HepG2 (cell line): ENCODE results near the gene CD302. TPM values are rescaled to one million over a fixed set of nuclear protein-coding genes. Genes with fewer than 3 reads are reported as not detected.
"Not testable (repeated sequence)": the region's sequence is repeated elsewhere in the genome, so short reads cannot be mapped to it uniquely, and the experiment has no call there.

Experiments used
- ATAC-seq: fragments of 200-7000 bp; cut with Tn5 transposase; 3 replicates; pipeline ENCODE4 v1.9.1; 2020; ENCODE audit warnings: mild to moderate bottlenecking, moderate library complexity
- BruUV-seq: library from RNA; stranded (reverse); fragments of 400-500 nt; replicated peaks from 2 replicates; lab custom pipeline; 2021; lab: Mats Ljungman, UMichigan
- CTCF ChIA-PET: fragments of 300-600 bp; formaldehyde crosslinking; extraction: SDS; loops from one replicate; lab custom pipeline; 2021; ENCODE audit warnings: low total read pairs, inconsistent platforms, low intra/inter-chr PET ratio; lab: Yijun Ruan, JAX
- POLR2A ChIA-PET: fragments of 350-600 bp; sonication (Branson Sonifier 250); formaldehyde crosslinking; loops from one replicate; lab custom pipeline; 2020; ENCODE audit warnings: antibody characterized with exemption, inconsistent platforms; lab: Yijun Ruan, JAX
- DNase-seq: peaks from one replicate; pipeline ENCODE4 v3.0.0-alpha.2; 2015; ENCODE audit warnings: low spot score
- FAIRE-seq: peaks from 3 replicates; lab custom pipeline; 2011; peaks lifted over from hg19 to GRCh38; lab: Jason Lieb, UNC
- H2AFZ ChIP-seq: one replicate; pipeline ENCODE4 v1.6.1; 2011; ENCODE audit warnings: low read length, inconsistent platforms
- H3K27ac ChIP-seq: fragments of 300-600 bp; 3 replicates; pipeline ENCODE4 v1.8.0; 2011; ENCODE audit warnings: mixed run types, mild to moderate bottlenecking, mixed read lengths, low read length, inconsistent platforms; ENCODE audit not compliant: insufficient read depth; ENCODE audit errors: extremely low read length
- H3K27me3 ChIP-seq, 2 experiments: fragments of 200-600 bp in 1 of 2; 2 replicates in 1 of 2; 3 replicates in 1 of 2; pipeline versions ENCODE4 v1.6.0 to v1.8.0; 2011; ENCODE audit warnings: low read length in 2 of 2, mild to moderate bottlenecking in 2 of 2, moderate library complexity in 2 of 2, inconsistent platforms in 1 of 2; ENCODE audit not compliant: insufficient read depth in 2 of 2, control insufficient read depth in 1 of 2
- H3K36me3 ChIP-seq, 2 experiments: fragments of 200-600 bp in 1 of 2; replicated peaks in 1 of 2; 2 replicates in 1 of 2; 3 replicates in 1 of 2; pipeline versions ENCODE4 v1.5.1 to v1.8.0; 2011; ENCODE audit warnings: low read length in 2 of 2, inconsistent platforms in 1 of 2; ENCODE audit not compliant: insufficient read depth in 2 of 2, control insufficient read depth in 1 of 2
- H3K4me1 ChIP-seq: 2 replicates; pipeline ENCODE4 v1.5.1; 2012; ENCODE audit warnings: low read length, inconsistent platforms; ENCODE audit not compliant: insufficient read depth
- H3K4me2 ChIP-seq: 2 replicates; pipeline ENCODE4 v1.6.0; 2011; ENCODE audit warnings: low read depth, low read length, inconsistent platforms
- H3K4me3 ChIP-seq, 3 experiments: fragments of 200-600 bp in 1 of 3; sonication (generic), shearing (Covaris generic) in 1 of 3; replicated peaks in 1 of 3; 2 replicates each; pipeline ENCODE4 v1.5.1; 2011 to 2016; ENCODE audit warnings: low read length in 3 of 3, inconsistent platforms in 2 of 3, low read depth in 2 of 3, mild to moderate bottlenecking in 2 of 3, control low read depth in 1 of 3, mixed read lengths in 1 of 3; ENCODE audit not compliant: insufficient read depth in 1 of 3
- H3K79me2 ChIP-seq: one replicate; pipeline ENCODE4 v1.6.1; 2011; ENCODE audit warnings: low read length, inconsistent platforms; ENCODE audit not compliant: insufficient read depth
- H3K9ac ChIP-seq: 2 replicates; pipeline ENCODE4 v1.6.0; 2011; ENCODE audit warnings: mild to moderate bottlenecking, low read depth, low read length, inconsistent platforms; ENCODE audit not compliant: insufficient read depth
- H3K9me3 ChIP-seq: 2 replicates; pipeline ENCODE4 v1.5.1; 2012; ENCODE audit warnings: mild to moderate bottlenecking, low read length
- H4K20me1 ChIP-seq: 2 replicates; pipeline ENCODE4 v1.6.0; 2011; ENCODE audit warnings: inconsistent platforms, mild to moderate bottlenecking, low read length, moderate library complexity; ENCODE audit not compliant: insufficient read depth
- RBM22 ChIP-seq: fragments of 200-400 bp; formaldehyde crosslinking; optimal IDR thresholded peaks from 2 replicates; pipeline ENCODE3; 2017; ENCODE audit warnings: mild to moderate bottlenecking, low read length, moderate library complexity
- ZNF142 ChIP-seq: sonication (generic); formaldehyde crosslinking; IDR thresholded peaks from 2 replicates; pipeline ENCODE4 v1.4.0; 2020; ENCODE audit warnings: missing genetic modification reagents
- ZNF609 ChIP-seq: sonication (generic); formaldehyde crosslinking; IDR thresholded peaks from 2 replicates; pipeline ENCODE4 v1.4.0; 2020; ENCODE audit warnings: mild to moderate bottlenecking, missing genetic modification reagents, borderline replicate concordance
- WGBS: methylation state at CpG from one replicate; pipeline ENCODE4 v1.1.6; 2017; ENCODE audit warnings: low lambda C conversion rate; 5-methylcytosine and 5-hydroxymethylcytosine counted together
- in situ Hi-C: cut with HindIII; loops from 2 replicates; pipeline ENCODE4 v1.10.0; 2017; ENCODE audit warnings: low pct_unique_long_range_greater_than_20kb; ENCODE audit not compliant: extremely low pct_ligation_motif_present
- intact Hi-C: fragments of 100-400 bp; cut with micrococcal nuclease; formaldehyde crosslinking; loops from one replicate; pipeline ENCODE4 v1.10.0; 2022; ENCODE audit not compliant: unreplicated experiment
- polyA plus RNA-seq, 8 experiments: library from polyadenylated mRNA; depleted of rRNA in 3 of 8; stranded (reverse) in 7 of 8; unstranded in 1 of 8; fragments of >200 nt; fragmentation: Illumina TruSeq in 4 of 8; extraction: Trizol in 4 of 8; gene quantifications; 2 replicates each; pipeline versions ENCODE4 v1.2.1 to v1.2.3, GENCODE V29; 2011 to 2016; ENCODE audit warnings: low read depth in 4 of 8, missing spikeins in 1 of 8, mixed read lengths in 1 of 8; ENCODE audit not compliant: insufficient read depth in 1 of 8
- total RNA-seq, 5 experiments: library from RNA; depleted of rRNA; stranded (reverse); fragments of >200 nt; fragmentation: Illumina TruSeq; extraction: Trizol; gene quantifications; 2 replicates each; pipeline ENCODE4 v1.2.3, GENCODE V29; 2016; ENCODE audit warnings: low read depth in 1 of 5

Gene CD302
- total and polyA plus RNA-seq, 2 of the 13 experiments (the other 11 are each of a cell fraction or from before 2014, with no cell fraction given): 8.0 to 15.6 TPM

DNA sequence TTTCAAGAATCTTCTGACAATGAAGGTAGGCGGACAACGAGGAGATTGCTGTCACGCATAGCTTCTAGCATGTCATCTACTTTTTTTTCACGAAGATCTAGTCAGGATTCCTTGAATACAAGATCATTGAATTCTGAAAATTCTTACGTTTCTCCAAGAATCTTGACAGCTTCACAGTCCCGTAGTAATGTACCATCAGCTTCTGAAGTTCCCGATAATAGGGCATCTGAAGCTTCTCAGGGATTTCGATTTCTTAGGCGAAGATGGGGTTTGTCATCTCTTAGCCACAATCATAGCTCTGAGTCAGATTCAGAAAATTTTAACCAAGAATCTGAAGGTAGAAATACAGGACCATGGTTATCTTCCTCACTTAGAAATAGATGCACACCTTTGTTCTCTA, 49.9 kb downstream of the CD302 start:
- in situ Hi-C loops: no loop called here
- no peak overlapping the region for H3K9ac ChIP-seq
- H3K4me2 ChIP-seq: no peak overlapping the region
- ATAC-seq: no peak
- 89% methylated on average over 9 of the region's 9 CpGs for WGBS
- ChIA-PET CTCF (no interaction called here), POLR2A (no interaction called here)
- no peak for FAIRE-seq
- H3K27me3 ChIP-seq: no peaks in the 10 kb centered on the region
- DNase-seq: no peak
- peaks cover 11 to 82% of the 10 kb centered on the region in 2 experiments for H3K36me3 ChIP-seq
- no peak overlapping the region for H3K4me3 ChIP-seq
- TF ChIP-seq ZNF609 (CRISPR knock-in tag): no peak
- TF ChIP-seq RBM22: peak; percentile 55
- no peak for TF ChIP-seq ZNF142 (CRISPR knock-in tag)
- no peak overlapping the region for H3K27ac ChIP-seq
- H3K9me3 ChIP-seq: no peaks in the 10 kb centered on the region
- intact Hi-C loops: no loop called here
- H3K4me1 ChIP-seq: no peaks in the 10 kb centered on the region
- BruUV-seq: TSS peak; percentile 23
- H2AFZ ChIP-seq: no peak overlapping the region
- H3K79me2 ChIP-seq: peaks cover 6% of the 10 kb centered on the region
- no peaks in the 10 kb centered on the region; the same call in 1 of the 2 replicates for H4K20me1 ChIP-seq

GRCh38 chr2:159745237-159745636, 52.8 kb downstream of the CD302 start:
- H3K4me1 ChIP-seq, CTCF ChIA-PET, H4K20me1 ChIP-seq, intact Hi-C loops, DNase-seq, POLR2A ChIA-PET, BruUV-seq, H3K9me3 ChIP-seq, H3K27ac ChIP-seq, ATAC-seq, H2AFZ ChIP-seq, H3K4me2 ChIP-seq, H3K27me3 ChIP-seq, H3K4me3 ChIP-seq, H3K9ac ChIP-seq, in situ Hi-C loops, FAIRE-seq: not testable (repeated sequence)
- peaks cover 24% of the 10 kb centered on the region for H3K79me2 ChIP-seq
- H3K36me3 ChIP-seq: peaks cover 13 to 82% of the 10 kb centered on the region in 2 experiments
- 98% methylated on average over 11 of the region's 11 CpGs for WGBS
